Endodermal cell (in vitro differentiated cells): ENCODE data around the gene LRRC58. TPM values are rescaled to one million over a fixed set of nuclear protein-coding genes. Genes with fewer than 3 reads are reported as not detected.

ENCODE experiments used
- DNase-seq: peaks from one replicate; pipeline ENCODE4 v3.0.0-alpha.2; 2017
- H3K27ac ChIP-seq: 2 replicates; pipeline ENCODE4 v1.5.1; 2013; ENCODE audit warnings: mild to moderate bottlenecking, low read depth, low read length, moderate library complexity
- H3K27me3 ChIP-seq: 2 replicates; pipeline ENCODE4 v1.6.1; 2013; ENCODE audit warnings: mild to moderate bottlenecking, low read length, moderate library complexity; ENCODE audit not compliant: insufficient read depth, control insufficient read depth, poor library complexity, severe bottlenecking
- H3K36me3 ChIP-seq: 2 replicates; pipeline ENCODE4 v1.7.0; 2013; ENCODE audit warnings: mild to moderate bottlenecking, low read length, moderate library complexity; ENCODE audit not compliant: control insufficient read depth, insufficient read depth
- H3K4me1 ChIP-seq: one replicate; pipeline ENCODE4 v1.7.0; 2013; ENCODE audit warnings: low read length; ENCODE audit not compliant: control insufficient read depth, insufficient read depth
- H3K4me3 ChIP-seq: 2 replicates; pipeline ENCODE4 v1.5.1; 2013; ENCODE audit warnings: mild to moderate bottlenecking, low read length, moderate library complexity
- H3K9ac ChIP-seq: 2 replicates; pipeline ENCODE4 v1.6.1; 2013; ENCODE audit warnings: mild to moderate bottlenecking, low read length, moderate library complexity; ENCODE audit not compliant: poor library complexity, severe bottlenecking; ENCODE audit errors: extremely low read depth
- H3K9me3 ChIP-seq: 2 replicates; pipeline ENCODE4 v1.6.1; 2013; ENCODE audit warnings: mild to moderate bottlenecking, low read length, moderate library complexity; ENCODE audit not compliant: control insufficient read depth
- H3K27ac Mint-ChIP-seq: 2 replicates; pipeline ENCODE4 v1.8.0; 2020; ENCODE audit warnings: mixed read lengths
- H3K27me3 Mint-ChIP-seq: 2 replicates; pipeline ENCODE4 v1.8.0; 2021; ENCODE audit warnings: mild to moderate bottlenecking, mixed read lengths; ENCODE audit not compliant: insufficient read depth
- H3K36me3 Mint-ChIP-seq: 2 replicates; pipeline ENCODE4 v1.8.0; 2020; ENCODE audit warnings: low read depth, mixed read lengths
- H3K4me1 Mint-ChIP-seq: 2 replicates; pipeline ENCODE4 v1.8.0; 2020; ENCODE audit warnings: mixed read lengths
- H3K4me3 Mint-ChIP-seq: 2 replicates; pipeline ENCODE4 v1.8.0; 2020; ENCODE audit warnings: mild to moderate bottlenecking, moderate library complexity, mixed read lengths
- H3K9me3 Mint-ChIP-seq: 2 replicates; pipeline ENCODE4 v1.8.0; 2020; ENCODE audit warnings: mild to moderate bottlenecking, mixed read lengths
- WGBS, 2 experiments: methylation state at CpG; one replicate each; pipeline versions ENCODE4 v1.1.5 to v1.1.7; 2013; ENCODE audit warnings: missing lambda C conversion rate in 2 of 2, mixed read lengths in 1 of 2; ENCODE audit not compliant: insufficient coverage in 1 of 2, insufficient read length in 1 of 2; 5-methylcytosine and 5-hydroxymethylcytosine counted together
- total RNA-seq, 2 donors: library from RNA; stranded (reverse); fragmentation: NEBNext Ultra II Directional in 1 of 2; extraction: Animal tissue kit (Norgen Biotek cat#: 25700) in 1 of 2; gene quantifications; 2 replicates in 1 of 2; 3 replicates in 1 of 2; pipeline ENCODE4 v1.2.1, GENCODE V29; 2021
- TF ChIP-seq, protein P1 (sequence below): fragments of 200-600 bp; sonication (generic); conservative IDR thresholded peaks from 2 replicates; pipeline ENCODE4 v1.5.0; 2021; ENCODE audit warnings: antibody characterized with exemption, mild to moderate bottlenecking

LRRC58 gene
- total RNA-seq, 2 donors from 2014 or later: 16.0 to 20.5 TPM

GRCh38 chr3:120348065-120348990 is 826 bp downstream of the LRRC58 start:
- Mint-ChIP-seq H3K4me3 (peak overlapping the region; percentile 77), H3K36me3 (peaks cover 4% of the 10 kb centered on the region), H3K27ac (no peak overlapping the region), H3K4me1 (peaks cover 10% of the 10 kb centered on the region), H3K27me3 (peaks cover 5% of the 10 kb centered on the region), H3K9me3 (no peaks in the 10 kb centered on the region)
- Histone ChIP-seq H3K27ac (peak overlapping the region; percentile 59), H3K4me3 (peak overlapping the region; percentile 89), H3K9ac (peak overlapping the region; percentile 63), H3K36me3 (peaks cover 3% of the 10 kb centered on the region), H3K9me3 (no peaks in the 10 kb centered on the region), H3K27me3 (peaks cover 7% of the 10 kb centered on the region), H3K4me1 (no peaks in the 10 kb centered on the region)
- 8 to 14% methylated on average over 22 to 41 of the region's 41 CpGs for WGBS, 2 experiments
- no peak for DNase-seq
- TF ChIP-seq, protein P1, sequence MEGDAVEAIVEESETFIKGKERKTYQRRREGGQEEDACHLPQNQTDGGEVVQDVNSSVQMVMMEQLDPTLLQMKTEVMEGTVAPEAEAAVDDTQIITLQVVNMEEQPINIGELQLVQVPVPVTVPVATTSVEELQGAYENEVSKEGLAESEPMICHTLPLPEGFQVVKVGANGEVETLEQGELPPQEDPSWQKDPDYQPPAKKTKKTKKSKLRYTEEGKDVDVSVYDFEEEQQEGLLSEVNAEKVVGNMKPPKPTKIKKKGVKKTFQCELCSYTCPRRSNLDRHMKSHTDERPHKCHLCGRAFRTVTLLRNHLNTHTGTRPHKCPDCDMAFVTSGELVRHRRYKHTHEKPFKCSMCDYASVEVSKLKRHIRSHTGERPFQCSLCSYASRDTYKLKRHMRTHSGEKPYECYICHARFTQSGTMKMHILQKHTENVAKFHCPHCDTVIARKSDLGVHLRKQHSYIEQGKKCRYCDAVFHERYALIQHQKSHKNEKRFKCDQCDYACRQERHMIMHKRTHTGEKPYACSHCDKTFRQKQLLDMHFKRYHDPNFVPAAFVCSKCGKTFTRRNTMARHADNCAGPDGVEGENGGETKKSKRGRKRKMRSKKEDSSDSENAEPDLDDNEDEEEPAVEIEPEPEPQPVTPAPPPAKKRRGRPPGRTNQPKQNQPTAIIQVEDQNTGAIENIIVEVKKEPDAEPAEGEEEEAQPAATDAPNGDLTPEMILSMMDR: no peak

DNA sequence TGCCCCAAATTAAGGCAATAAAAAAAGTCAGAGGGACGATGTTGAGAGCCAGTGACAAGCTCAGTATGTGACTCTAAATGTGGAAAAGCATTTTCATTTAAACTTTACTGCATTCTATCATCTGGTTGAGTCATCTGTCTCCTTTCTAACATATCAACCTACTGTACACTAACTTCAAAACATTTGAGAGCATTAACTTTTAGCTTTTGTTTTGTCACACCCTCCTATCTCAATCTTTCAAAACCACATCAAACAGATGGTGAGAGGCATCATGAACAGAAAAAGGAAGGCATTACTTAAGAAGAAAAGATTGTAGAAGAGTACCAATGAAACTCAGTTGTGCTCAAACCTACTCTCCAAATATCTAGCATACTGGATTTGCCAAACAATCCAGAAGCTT is 4.8 kb downstream of the LRRC58 start:
- no peak overlapping the region for H3K4me3 ChIP-seq
- peaks cover 3% of the 10 kb centered on the region for H3K36me3 ChIP-seq
- peaks cover 19% of the 10 kb centered on the region for H3K9me3 ChIP-seq
- no peak overlapping the region for H3K27ac ChIP-seq
- no peak overlapping the region for H3K27ac Mint-ChIP-seq
- WGBS, 2 experiments: 70 to 100% methylated on average over 1 of the region's 1 CpG
- H3K9me3 Mint-ChIP-seq: peaks cover 11% of the 10 kb centered on the region
- peaks cover 21% of the 10 kb centered on the region for H3K36me3 Mint-ChIP-seq
- no peaks in the 10 kb centered on the region for H3K27me3 ChIP-seq
- no peak overlapping the region for H3K9ac ChIP-seq
- no peak for DNase-seq
- no peak overlapping the region for H3K4me3 Mint-ChIP-seq
- TF ChIP-seq, protein P1: no peak
- H3K4me1 ChIP-seq: no peaks in the 10 kb centered on the region
- peaks cover 14% of the 10 kb centered on the region for H3K4me1 Mint-ChIP-seq
- H3K27me3 Mint-ChIP-seq: peaks cover 2% of the 10 kb centered on the region

GRCh38 chr3:120341658-120342346 is 7.4 kb downstream of the LRRC58 start:
- Mint-ChIP-seq H3K9me3 (peaks cover 16% of the 10 kb centered on the region), H3K27me3 (no peaks in the 10 kb centered on the region), H3K4me3 (no peak overlapping the region), H3K4me1 (peaks cover 5% of the 10 kb centered on the region), H3K36me3 (peaks cover 32% of the 10 kb centered on the region), H3K27ac (no peak overlapping the region)
- 86% methylated on average over 8 of the region's 8 CpGs; no CpG with 5 or more reads in 1 of the 2 experiments for WGBS, 2 experiments
- H3K27ac ChIP-seq: no peak overlapping the region
- peak; percentile 65 for DNase-seq
- H3K36me3 ChIP-seq: peaks cover 1% of the 10 kb centered on the region
- TF ChIP-seq, protein P1: no peak
- H3K4me1 ChIP-seq: no peaks in the 10 kb centered on the region
- no peak overlapping the region for H3K9ac ChIP-seq
- H3K27me3 ChIP-seq: no peaks in the 10 kb centered on the region
- H3K4me3 ChIP-seq: no peak overlapping the region
- peaks cover 23% of the 10 kb centered on the region for H3K9me3 ChIP-seq
